GM19372 (cell line): Measurements from ENCODE around the gene SIN3B.

Experiments
- ATAC-seq: cut with Tn5 transposase; IDR thresholded peaks from one replicate; pipeline ENCODE4 v1.9.1; 2021; ENCODE audit warnings: mild to moderate bottlenecking, low read depth, moderate library complexity; ENCODE audit not compliant: unreplicated experiment

The SIN3B gene

DNA sequence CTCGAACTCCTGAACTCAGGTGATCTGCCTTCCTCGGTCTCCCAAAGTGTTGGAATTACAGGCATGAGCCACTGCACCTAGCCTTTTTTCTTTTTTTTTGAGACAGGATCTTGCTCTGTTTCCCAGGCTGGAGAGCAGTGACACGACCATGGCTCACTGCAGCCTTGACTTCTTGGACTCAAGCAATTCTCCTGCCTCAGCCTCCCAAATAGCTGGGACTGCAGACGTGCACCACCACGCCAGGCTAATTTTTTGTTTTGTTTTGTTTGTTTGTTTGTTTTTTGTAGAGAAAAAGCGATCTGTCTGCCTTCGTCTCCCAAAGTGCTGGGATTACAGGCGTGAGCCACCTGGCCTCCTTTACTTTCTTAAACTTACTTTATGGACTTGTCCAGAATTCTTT is 6.5 kb upstream of the SIN3B start:
- ATAC-seq = no peak

DNA sequence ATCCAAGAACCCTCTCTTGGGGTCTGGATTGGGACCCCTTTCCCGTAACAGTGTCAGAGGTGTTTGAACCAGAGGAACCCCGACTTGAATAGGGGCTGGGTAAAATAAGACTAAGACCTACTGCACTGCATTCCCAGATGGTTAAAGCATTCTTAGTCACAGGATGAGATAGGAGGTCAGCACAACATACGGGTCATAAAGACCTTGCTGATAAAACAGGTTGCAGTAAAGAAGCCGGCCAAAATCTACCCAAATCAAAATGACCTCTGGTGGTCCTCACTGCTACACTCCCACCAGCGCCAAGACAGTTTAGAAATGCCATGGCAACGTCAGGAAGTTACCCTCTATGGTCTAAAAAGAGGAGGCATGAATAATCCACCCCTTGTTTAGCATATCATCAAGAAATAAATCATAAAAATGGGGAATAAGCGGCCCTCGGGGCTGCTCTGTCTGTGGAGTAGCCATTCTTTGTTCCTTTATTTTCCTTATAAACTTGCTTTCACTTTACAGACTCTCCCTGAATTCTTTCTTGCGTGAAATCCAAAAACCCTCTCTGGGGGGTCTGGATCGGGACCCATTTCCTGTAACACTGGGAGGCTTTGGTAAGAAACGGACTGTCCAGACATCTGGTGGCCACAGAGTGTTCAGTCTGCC is 4.4 kb upstream of the SIN3B start:
- ATAC-seq = no peak

DNA sequence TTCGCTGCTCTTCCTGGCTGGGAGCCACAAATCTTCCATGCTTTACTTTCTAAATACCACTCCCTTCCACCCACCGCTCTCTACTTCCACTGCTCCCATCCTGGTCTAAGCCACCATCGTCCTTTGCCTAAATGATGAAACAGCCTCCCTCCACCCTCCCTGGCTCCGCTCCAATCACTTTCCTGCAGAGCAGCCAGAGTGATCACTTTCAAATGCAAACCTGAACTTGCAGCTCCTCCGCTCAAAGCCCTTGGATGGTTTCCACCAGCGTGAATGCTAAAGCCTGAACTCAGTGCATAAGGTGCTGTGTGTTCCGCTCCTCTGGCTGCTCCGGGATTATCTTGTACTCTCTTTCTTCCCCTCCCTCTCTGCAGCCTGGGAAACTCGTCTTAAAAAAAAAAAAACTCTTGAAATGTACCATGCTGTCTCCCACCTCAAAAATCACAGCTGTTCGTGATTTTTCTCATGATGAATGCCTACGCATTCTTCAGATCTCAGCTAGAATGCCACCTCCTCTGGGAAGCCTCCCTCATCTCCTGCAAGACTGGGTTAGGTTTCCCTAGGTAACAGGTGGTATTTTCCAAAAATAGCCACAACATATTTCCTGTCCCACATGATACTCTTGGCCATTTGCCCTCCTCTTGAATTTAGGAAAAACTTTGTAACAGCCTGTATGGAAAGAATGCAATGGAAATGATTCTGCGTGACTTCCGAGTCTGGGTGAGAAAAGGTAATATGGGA is 3.7 kb upstream of the SIN3B start:
- no peak for ATAC-seq

DNA sequence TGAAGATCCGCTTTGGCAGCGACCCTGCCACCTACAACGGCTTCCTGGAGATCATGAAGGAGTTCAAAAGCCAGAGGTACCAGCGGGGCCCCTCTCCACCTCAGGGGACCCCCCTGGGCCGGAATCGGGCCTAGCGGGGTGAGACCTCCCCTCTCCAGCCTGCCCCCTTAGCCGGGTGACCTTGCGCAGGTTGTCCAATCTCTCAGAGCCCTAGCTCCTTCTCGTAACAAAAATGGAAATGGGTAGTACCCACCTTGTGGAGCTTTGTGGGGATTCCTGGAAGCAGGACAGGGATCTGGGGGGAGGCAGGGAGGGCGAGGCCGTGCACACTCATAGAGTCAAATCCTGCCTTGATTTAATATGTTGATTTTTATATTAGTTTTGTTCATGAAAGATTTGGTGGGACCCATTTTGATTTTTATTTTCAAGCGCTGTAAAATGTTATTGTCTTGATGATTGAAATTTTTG is 658 bp downstream of the SIN3B start:
- ATAC-seq = no peak

DNA sequence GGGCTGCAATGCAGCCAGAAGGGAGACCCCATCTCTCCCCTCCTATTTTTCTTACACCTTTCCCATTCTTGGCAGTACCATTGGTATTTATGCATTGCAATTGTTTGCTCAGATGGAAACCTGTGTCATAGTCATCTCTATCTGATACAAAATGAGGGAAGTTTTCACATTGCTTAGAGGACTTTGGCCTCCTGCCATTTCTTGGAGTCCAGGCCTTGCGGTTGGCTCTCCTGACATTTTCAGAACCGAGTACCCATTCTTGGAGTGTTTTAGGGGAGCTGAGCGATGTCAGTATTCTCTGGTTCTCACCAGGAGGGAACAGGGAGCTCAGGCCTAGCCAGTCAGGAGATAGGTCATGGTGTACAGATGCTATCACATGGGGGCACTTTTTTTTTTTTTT is 1.5 kb downstream of the SIN3B start:
- no peak for ATAC-seq

DNA sequence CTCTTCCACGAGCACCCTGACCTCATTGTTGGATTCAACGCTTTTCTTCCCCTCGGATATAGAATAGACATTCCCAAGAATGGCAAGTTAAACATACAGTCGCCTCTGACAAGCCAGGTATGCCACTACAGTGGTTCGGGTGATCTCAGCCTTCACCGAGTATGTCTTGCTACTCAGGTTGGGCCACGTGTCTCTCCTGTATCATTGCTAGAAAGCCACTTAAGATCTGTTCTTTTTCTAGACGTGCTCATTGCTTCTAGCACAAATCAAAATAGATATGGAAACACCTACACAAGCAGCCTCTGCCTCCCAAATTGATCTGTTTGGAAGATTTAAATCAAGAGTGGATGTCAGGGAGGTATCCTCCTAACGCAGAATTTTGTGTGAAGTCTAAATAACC is 2.3 kb downstream of the SIN3B start:
- no peak for ATAC-seq

DNA sequence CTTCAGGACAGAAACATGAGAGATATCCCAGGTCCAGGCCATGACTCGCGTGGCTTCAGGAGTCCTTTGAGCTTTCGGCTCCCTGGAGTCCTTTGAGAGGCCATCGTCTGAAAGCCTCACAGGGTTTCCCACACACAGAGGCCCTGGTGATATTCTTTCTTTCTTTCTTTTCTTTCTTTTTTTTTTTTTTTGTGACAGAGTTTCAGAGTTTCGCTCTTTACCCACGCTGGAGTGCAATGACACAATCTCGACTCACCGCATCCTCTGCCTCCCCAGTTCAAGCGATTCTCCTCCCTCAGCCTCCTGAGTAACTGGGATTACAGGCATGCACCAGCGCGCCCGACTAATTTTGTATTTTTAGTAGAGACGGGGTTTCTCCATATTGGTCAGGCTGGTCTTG is 5.5 kb downstream of the SIN3B start:
- no peak for ATAC-seq

DNA sequence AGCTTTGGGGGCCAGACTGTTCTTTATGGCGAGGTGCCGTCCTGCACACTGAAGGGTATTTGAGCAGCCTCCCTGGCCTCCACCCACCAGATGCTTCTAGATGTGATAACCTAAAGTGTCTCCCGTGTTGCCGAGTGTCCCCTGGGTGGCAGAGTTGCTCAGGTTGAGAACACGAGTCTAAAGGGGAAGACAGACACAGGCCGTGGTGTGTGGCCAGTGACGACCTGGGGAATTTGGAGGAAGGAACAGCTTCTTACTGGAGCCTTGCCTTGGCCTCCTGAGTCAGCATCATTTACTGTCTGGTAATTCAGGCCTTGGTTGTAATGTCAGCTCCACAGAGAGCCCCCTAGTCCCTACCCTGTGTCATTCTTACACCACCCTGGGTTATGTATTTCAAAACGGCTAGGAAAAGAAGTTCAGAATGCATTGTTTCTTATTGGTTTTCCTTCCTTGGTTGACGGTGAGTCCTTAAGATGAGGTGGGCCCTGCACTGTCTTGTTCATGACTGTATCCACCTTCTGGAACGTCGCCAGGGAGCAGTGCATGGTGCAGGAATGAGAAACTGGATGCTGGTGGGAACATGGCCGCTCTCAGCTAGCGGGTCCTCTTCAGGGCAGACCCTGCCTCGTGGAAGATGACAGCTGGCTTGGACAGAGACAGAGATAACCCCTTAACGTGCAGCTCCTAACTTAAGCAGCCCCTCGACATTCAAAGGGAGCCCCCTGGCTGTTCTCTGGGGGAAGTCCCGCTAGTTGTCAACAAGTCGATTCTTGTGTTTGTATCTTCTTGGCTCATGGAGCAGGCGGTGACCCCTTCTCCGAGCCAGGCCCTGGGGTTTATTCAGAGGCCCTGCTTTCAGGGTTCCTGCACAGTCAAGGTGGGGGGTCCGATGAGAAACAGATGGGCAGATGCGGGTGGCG is 7.2 kb downstream of the SIN3B start:
- no peak for ATAC-seq

DNA sequence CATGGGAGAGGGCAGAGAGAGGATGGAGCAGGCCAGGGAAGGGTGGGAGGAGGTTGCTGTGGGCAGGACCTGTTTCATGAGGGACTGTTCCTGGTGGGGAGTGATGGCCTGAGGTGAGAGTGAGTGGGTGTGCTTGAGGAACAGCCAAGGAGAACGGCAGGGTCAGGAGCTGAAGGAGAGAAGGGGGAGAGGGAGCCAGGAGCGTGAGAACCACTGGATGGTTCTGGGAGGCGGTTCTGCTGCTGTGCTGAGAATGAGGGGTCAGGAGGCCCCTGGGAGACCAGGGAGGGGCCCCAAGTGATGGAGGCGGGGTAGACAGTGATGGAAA is 7.8 kb downstream of the SIN3B start:
- ATAC-seq = no peak

DNA sequence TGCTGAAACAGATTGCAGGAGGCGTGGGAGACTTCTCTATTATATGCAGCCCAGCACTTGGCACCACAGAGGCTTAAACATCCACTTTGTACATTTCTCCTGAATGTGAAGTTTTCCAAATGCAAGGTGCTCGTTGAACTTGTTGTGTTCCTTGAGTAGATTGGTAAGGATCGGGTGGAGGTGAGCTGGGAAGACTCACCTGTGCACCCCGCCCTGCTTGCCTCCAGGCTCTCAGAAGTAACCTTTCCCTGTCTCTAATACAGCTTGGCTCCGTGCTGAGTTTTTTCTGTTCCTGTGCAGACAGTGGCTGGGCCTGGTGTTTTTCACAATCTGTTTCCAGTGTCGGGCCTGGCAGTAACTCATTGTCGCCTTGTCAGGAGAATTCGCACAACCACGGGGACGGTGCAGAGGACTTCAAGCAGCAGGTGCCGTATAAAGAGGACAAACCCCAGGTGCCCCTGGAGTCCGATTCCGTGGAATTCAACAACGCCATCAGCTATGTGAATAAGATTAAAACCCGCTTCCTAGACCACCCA is 12.3 kb downstream of the SIN3B start:
- ATAC-seq = no peak

DNA sequence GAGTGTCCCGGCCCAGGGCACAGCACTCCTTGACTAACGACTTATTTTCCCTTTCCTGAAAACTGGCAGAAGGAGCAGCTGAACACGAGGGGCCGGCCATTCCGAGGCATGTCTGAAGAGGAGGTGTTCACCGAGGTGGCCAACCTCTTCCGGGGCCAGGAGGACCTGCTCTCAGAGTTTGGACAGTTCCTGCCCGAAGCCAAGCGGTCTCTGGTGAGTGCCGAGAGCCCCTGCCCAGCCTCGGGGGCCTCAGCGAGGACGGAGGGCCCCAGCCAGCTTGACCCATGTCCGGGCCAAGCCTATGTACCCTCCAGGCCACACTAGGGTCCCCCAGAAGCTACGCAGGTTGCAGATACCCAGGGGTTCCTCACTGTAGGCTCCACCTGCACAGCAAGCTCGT is 17.7 kb downstream of the SIN3B start:
- ATAC-seq = no peak

DNA sequence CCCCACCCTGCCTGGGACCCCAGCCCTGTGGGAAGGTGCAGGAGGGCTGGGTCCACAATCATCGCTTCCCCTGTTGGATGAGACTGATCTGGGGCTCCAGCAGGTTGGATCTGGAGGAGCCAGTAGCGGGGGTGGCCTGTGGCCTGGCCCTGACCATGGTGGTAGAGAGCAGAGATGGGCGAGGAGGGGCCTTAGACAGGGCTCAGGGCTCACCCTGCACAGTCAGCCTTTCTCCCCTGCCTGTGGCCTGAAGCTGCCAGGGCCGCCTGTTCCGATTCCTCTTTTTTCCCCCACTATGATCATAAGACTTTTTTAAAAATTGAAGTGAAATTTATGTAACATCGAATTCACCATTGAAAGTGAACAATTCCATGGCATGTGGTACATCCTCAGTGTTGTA is 18.2 kb downstream of the SIN3B start:
- no peak for ATAC-seq

DNA sequence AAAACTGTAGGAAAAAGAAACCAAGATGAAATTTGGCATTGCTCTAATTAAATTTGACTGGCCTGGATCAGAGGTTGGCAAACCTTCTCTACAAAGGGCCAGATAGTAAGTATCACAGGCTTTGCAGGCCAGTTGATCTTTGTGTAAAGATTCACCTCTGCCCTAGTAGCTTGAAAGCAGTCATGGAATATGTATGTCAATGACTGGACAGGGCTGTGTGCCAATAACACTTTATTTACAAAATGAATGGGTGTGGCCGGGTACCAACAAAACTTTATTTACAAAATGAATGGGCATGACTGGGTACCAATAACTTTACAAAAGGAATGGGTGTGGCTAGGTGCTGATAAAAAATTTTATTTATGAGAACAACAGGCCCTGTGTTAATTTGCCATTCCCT is 20.0 kb downstream of the SIN3B start:
- no peak for ATAC-seq

DNA sequence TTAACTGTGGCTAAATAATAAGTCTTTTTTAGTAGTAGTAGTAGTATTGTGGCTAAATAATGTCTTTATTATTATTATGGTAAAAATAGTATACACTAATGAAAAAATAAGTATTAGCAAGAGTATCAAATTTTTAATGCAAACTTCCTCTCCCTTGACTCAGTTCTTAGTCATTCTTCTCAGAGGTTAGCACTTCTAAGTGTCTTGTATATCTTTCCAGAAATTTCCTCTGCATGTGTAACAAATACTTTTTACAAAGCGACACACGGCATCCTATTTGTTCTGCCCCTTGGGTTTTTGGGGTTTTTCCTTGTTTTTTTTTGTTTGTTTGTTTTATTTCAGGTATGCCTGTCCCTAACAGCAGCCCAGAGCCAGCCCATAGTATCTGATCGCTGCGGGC is 20.9 kb downstream of the SIN3B start:
- no peak for ATAC-seq

DNA sequence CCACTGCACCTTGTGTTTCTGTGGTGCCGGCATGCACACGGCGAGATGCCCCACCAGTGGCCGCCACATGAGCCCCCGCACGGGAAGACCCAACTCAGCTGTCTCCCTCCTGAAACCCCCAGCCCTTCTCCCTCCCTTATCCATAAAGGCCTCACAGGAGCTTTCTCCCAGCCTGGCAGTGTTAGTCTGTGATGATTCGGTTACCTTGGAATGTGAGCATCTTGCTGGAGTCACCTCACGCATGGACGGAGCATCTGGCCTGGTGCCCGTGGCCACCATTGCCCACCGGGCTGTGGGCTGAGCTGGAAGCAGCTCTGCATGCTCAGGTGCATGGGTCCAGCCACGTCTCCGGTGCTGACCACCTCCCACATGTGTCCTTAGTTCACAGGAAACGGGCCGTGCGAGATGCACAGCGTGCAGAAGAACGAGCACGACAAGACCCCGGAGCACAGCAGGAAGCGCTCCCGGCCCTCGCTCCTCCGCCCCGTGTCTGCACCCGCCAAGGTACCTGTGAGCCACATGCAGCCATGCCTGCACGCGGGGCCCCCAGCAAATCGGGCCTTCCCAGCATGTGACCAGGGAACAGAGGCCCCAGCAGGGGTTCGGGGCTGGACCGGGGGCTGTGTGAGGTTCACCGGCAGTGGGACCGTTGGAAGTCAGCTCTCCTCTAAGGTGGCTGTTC is 22.0 kb downstream of the SIN3B start:
- no peak for ATAC-seq

DNA sequence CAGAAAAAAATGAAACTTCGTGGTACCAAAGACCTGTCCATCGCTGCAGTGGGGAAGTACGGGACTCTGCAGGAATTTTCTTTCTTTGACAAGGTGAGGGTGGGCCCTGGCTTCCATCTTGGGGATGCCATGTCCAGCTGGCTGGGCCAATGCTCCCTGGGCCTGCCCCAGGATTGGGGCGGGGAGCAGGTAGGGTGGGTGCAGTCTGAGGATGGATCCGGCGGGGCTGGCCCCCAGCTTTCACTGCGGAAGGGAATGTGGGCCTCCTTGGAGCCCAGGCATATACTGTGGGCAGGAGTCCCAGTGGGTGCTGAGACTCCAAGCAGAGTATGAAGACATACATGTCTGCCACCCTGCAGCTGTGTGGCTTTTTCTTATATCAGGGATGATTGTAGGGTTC is 23.9 kb downstream of the SIN3B start:
- ATAC-seq = no peak

DNA sequence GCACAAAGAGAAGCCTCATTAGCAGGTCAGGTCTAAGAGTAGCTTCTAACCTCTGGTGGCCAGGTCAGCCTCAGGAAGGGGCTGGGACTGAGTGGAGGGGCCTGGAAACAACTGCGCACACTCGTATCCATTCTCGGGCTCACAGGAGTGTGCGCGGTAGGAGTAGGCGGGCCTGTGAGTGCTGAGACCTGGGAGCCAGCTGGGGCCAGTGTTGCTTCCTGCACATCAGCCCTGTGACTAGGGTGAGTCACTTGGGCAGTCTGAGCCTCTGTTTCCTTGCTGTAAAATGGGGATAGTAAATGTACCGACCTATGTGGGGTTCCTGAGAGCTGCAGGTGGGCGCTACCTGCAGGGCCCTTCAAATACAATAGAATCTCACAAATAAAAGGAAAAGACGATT is 26.9 kb downstream of the SIN3B start:
- ATAC-seq = no peak

DNA sequence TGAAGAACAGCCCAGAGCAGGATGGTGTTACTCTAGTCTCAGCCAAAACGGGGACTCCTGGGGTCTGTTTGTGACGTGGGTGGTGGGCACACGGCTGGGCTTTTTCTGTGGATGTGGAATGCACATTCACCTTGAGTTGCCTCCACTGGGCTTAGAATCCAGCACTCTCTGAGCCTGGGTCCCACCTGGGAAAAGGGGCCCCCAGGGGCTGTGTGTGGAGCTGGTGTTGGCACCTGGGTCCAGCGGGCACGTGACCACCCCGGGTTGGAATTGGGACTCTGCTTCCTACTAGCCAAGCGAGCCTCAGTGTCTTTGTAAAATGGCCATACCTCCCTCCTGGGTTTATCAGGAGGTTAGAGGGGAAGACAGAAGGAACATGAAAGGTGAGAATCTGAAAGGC is 30.4 kb downstream of the SIN3B start:
- no peak for ATAC-seq

DNA sequence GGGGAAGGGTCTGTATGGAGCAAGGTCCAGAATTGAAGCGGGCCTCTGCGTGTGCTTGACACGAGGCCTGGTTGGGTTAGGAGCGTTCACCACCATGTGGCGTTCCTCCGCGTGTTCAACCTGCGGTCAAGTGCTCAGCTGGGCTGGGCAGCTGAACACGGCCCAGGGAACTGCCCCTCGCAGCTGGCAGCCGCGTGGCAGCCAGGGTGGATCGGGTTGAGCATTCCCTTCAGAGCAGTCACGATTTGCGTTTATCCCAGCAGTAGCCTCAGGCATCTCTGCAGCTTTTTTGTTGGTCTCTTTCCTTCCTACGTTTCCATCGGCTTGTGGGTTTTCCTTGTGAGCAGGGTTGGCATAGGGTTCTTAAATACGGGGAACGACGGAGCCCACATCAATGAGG is 30.9 kb downstream of the SIN3B start:
- ATAC-seq = no peak

DNA sequence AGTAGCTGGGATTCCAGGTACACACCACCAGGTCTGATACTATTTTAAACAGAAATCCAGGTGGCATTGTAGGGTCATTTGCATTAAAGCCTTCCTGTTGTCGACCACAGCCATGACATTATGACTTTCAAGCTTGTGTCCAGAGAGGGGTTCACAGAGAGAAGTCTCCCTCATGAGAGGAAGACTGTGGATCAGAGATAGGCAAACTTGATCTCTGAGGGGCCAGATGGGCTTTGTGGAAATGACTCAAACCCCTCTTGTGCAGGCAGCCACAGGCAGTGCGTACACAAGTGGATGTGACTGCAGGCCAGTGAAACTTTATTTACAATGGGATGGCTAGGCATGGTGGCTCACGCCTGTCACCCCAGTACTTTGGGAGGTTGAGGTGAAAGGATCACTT is 31.8 kb downstream of the SIN3B start:
- ATAC-seq = no peak

DNA sequence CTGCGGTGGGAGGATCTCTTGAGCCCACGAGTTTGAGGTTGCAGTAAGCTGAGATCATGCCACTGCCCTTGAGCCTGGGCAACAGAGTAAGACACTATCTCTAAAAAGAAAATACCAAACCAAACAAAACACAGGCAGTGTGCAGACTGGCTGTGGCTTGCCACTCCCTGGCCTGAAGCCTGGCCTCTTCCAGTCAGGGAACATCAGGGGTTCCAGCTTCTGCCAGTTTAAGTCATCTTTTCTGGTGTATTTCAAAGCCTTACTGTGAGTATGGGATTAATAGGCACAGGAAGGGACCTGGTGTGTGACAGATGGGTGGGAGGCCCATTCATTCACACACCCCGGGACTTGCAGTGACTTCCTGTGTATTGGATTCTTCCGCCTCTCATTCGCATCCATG is 32.6 kb downstream of the SIN3B start:
- no peak for ATAC-seq
